GM23248 (cell line): ENCODE data around the gene RPAP3.

Source experiments
- EZH2 ChIP-seq: fragments of 200-600 bp; sonication (generic); IDR thresholded peaks from 2 replicates; pipeline ENCODE4 v1.6.1; 2018; ENCODE audit warnings: antibody characterized with exemption, mild to moderate bottlenecking; ENCODE audit not compliant: insufficient read depth, poor library complexity, severe bottlenecking
- EZH2phosphoT487 ChIP-seq: fragments of 200-600 bp; sonication (generic); IDR thresholded peaks from 2 replicates; pipeline ENCODE4 v1.6.1; 2018; ENCODE audit warnings: antibody characterized with exemption, moderate library complexity, mild to moderate bottlenecking, low read depth; ENCODE audit not compliant: insufficient read depth

DNA sequence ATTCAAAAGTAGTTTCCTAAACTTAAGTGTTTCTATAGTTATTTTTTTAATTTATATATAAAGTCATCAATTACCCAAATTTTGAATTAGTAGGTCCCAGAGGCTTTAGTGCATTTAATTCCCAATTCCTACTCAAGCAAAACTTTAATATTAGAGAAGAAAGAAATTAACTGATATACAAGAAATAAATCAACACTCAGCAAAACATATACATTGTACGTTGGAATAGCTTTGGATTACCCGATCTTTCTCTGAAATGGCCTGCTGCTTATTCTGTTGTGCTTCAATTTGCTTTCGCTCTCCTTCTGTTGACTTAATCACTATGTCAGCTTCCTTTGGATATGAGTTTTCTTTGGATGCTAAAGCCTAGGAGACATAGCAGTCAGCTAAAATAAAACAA is 18.2 kb downstream of the RPAP3 start:
- TF ChIP-seq EZH2 (no peak), EZH2phosphoT487 (no peak)
